ENCODE measurements around the gene ZEB1.
"Not testable (repeated sequence)": the region's sequence is repeated elsewhere in the genome, so short reads cannot be mapped to it uniquely, and the experiment has no call there.

Gene ZEB1

GRCh38 chr10:31358688-31359330, 39.8 kb downstream of the ZEB1 start:
- H3K27ac ChIP-seq: no peak overlapping the region
- TF ChIP-seq CTCF (conservative IDR thresholded peaks at IDR 0.05): no peak

- no peak for TF ChIP-seq CTCF (conservative IDR thresholded peaks at IDR 0.05)
- no peak overlapping the region for H3K27ac ChIP-seq
These were observed 41.0 kb downstream of the ZEB1 start for GRCh38 chr10:31359979-31360378.

- not testable (repeated sequence) for H3K27ac ChIP-seq
These were observed 42.5 kb downstream of the ZEB1 start for GRCh38 chr10:31361475-31361874.

GRCh38 chr10:31362023-31362641, 43.1 kb downstream of the ZEB1 start:
- TF ChIP-seq CTCF (conservative IDR thresholded peaks at IDR 0.05): no peak
- no peak overlapping the region for H3K27ac ChIP-seq

- not testable (repeated sequence) for H3K27ac ChIP-seq
These were observed 44.7 kb downstream of the ZEB1 start for GRCh38 chr10:31363696-31364095.

GRCh38 chr10:31364238-31364637, 45.2 kb downstream of the ZEB1 start:
- not testable (repeated sequence) for H3K27ac ChIP-seq

GRCh38 chr10:31366703-31367102, 47.7 kb downstream of the ZEB1 start:
- no peak for TF ChIP-seq CTCF (conservative IDR thresholded peaks at IDR 0.05)
- H3K27ac ChIP-seq: no peak overlapping the region

GRCh38 chr10:31368724-31369123, 49.7 kb downstream of the ZEB1 start:
- H3K27ac ChIP-seq: no peak overlapping the region
- no peak for TF ChIP-seq CTCF (conservative IDR thresholded peaks at IDR 0.05)

- TF ChIP-seq CTCF (conservative IDR thresholded peaks at IDR 0.05): no peak
- H3K27ac ChIP-seq: no peak overlapping the region
These were observed 53.4 kb downstream of the ZEB1 start for GRCh38 chr10:31372439-31372838.
